Heart left ventricle (tissue), 16 donors: Measurements from ENCODE around the gene COLGALT1. TPM values are rescaled to one million over a fixed set of nuclear protein-coding genes. Genes with fewer than 3 reads are reported as not detected.

Experiments used
- ATAC-seq, 4 donors: fragments of 200-7000 bp; cut with Tn5 transposase; one replicate each; pipeline ENCODE4 v1.9.1; 2020 to 2022; ENCODE audit warnings: moderate library complexity in 4 of 4, mild to moderate bottlenecking in 3 of 4, moderate number of reproducible peaks in 1 of 4
- DNase-seq, 5 donors: peaks; one replicate each; pipeline ENCODE4 v3.0.0-alpha.2; 2020
- H3K27ac ChIP-seq, 12 donors: fragments of 200-600 bp; sonication (generic) in 4 of 12; one replicate each; pipeline versions ENCODE4 v1.5.0 to v1.8.0; 2016 to 2022; ENCODE audit warnings: mild to moderate bottlenecking in 2 of 12
- H3K27me3 ChIP-seq, 9 donors: fragments of 200-600 bp; sonication (generic) in 2 of 9; one replicate each; pipeline versions ENCODE4 v1.5.1 to v1.8.0; 2016 to 2022; ENCODE audit warnings: mild to moderate bottlenecking in 3 of 9
- H3K36me3 ChIP-seq, 9 donors: fragments of 200-600 bp; sonication (generic) in 2 of 9; one replicate each; pipeline versions ENCODE4 v1.5.0 to v1.8.0; 2018 to 2022; ENCODE audit warnings: mild to moderate bottlenecking in 2 of 9
- H3K4me1 ChIP-seq, 12 donors: fragments of 200-600 bp; sonication (generic) in 4 of 12; one replicate each; pipeline versions ENCODE4 v1.5.0 to v1.8.0; 2016 to 2022; ENCODE audit warnings: mild to moderate bottlenecking in 3 of 12
- H3K4me3 ChIP-seq, 12 donors: fragments of 200-600 bp; sonication (generic) in 4 of 12; one replicate each; pipeline versions ENCODE4 v1.5.0 to v1.8.0; 2017 to 2022; ENCODE audit warnings: mild to moderate bottlenecking in 9 of 12, moderate library complexity in 4 of 12
- H3K9me3 ChIP-seq, 12 donors: fragments of 200-600 bp; sonication (generic) in 4 of 12; one replicate each; pipeline versions ENCODE4 v1.5.0 to v1.8.0; 2016 to 2022; ENCODE audit warnings: mild to moderate bottlenecking in 1 of 12
- CTCF ChIP-seq, 12 donors: fragments of 200-600 bp; sonication (generic) in 4 of 12; IDR thresholded peaks; one replicate each; pipeline versions ENCODE4 v1.5.0 to v1.8.0; 2018 to 2022; ENCODE audit warnings: antibody characterized with exemption in 12 of 12, mild to moderate bottlenecking in 5 of 12
- POLR2A ChIP-seq, 2 donors: fragments of 450-650 bp; IDR thresholded peaks; one replicate each; pipeline ENCODE4 v1.6.1; 2017; ENCODE audit warnings: antibody characterized with exemption in 2 of 2, mild to moderate bottlenecking in 2 of 2, moderate library complexity in 2 of 2
- WGBS, 4 donors: extraction: QIAGEN DNeasy Blood & Tissue Kit in 2 of 4; methylation state at CpG; one replicate each; pipeline versions ENCODE4 v1.1.5 to v1.1.7; 2013 to 2018; 5-methylcytosine and 5-hydroxymethylcytosine counted together
- intact Hi-C, 10 donors: fragments of 100-400 bp; cut with DNase I; formaldehyde crosslinking; loops; one replicate each; pipeline versions ENCODE4 v1.11.1 to v1.14.2; 2022
- polyA plus RNA-seq, 2 donors: library from polyadenylated mRNA; stranded (reverse); fragments of 200-250 nt; gene quantifications; one replicate each; pipeline ENCODE4 v1.2.3, GENCODE V29; 2013
- total RNA-seq, 9 donors: library from RNA; depleted of rRNA in 2 of 9; stranded (reverse); fragments of >200 nt in 2 of 9; fragmentation: NEBNext Ultra II Directional in 3 of 9; extraction: Animal tissue kit (Norgen Biotek cat#: 25700) in 3 of 9; gene quantifications; one replicate each; pipeline versions ENCODE4 v1.1.0 to v1.2.4, GENCODE V29; 2016 to 2023
- donor health status: ischemic (EF 13 %, LVEDD 7.1; RV severe dilation, severe dysfunction).
- donor health status: healthy with polysubstance abuse.
- donor health status: DM: no; HTN: yes; CAD: no.
- donor health status: DM: no; HTN: no; CAD: no.
- donor health status: ischemic (EF 25% LVEDD 6.9; RV normal size, moderate dysfunction).
- donor health status: ischemic (EF 25% LVEDD 5.7; RV mildly dilated, moderate dysfunction).
- donor health status: healthy.
- donor health status: DM: yes; HTN: yes; CAD: no.
- donor health status: ischemic (EF 35%, LVEDD 5.7; RV mildly dilated, moderate dysfunction).
- donor health status: nonischemic (EF 11% LVEDD 7.7; RV severe dilation, severe dysfunction).
- donor health status: DM: yes; HTN: yes; CAD: no.
- donor health status: PGD.
- donor health status: ischemic (EF 29% LVEDD 5.4; RV normal size, mild dysfunction).
- donor health status: nonischemic (EF 23%, LVEDD 6.1; RV moderate dilation, normal function).

Gene COLGALT1
- total and polyA plus RNA-seq, 11 donors: 16.1 to 117 (median 32.6) TPM

GRCh38 chr19:17570791-17571190 lies 15.3 kb downstream of the COLGALT1 start:
- no peak for TF ChIP-seq POLR2A (IDR thresholded peaks at IDR 0.05)
- no peak for TF ChIP-seq CTCF (IDR thresholded peaks at IDR 0.05)
- H3K27ac ChIP-seq: no peak overlapping the region
- H3K4me1 ChIP-seq: peaks cover 0 to 5% (median 3%) of the 10 kb centered on the region in 12 donors
- no peaks in the 10 kb centered on the region for H3K9me3 ChIP-seq
- H3K4me3 ChIP-seq: no peak overlapping the region
- 85 to 94% (median 88%) methylated on average over 6 of the region's 6 CpGs for whole genome bisulfite sequencing, 4 donors
- H3K36me3 ChIP-seq: peaks cover 3 to 99% (median 86%) of the 10 kb centered on the region in 9 donors
- H3K27me3 ChIP-seq: no peaks in the 10 kb centered on the region
- ATAC-seq: no peak
- DNase-seq: no peak
- intact Hi-C loops: loop anchor here in 3 of 10 donors (5.0 to 10.0 kb wide), 2 partner anchors 116 to 118 kb away; no protein-coding TSS in a partner anchor

GRCh38 chr19:17572638-17573037 lies 17.2 kb downstream of the COLGALT1 start:
- Histone ChIP-seq H3K4me3 (no peak overlapping the region), H3K9me3 (no peaks in the 10 kb centered on the region), H3K4me1 (peaks cover 0 to 4% (median 0%) of the 10 kb centered on the region in 12 donors), H3K27ac (no peak overlapping the region), H3K27me3 (no peaks in the 10 kb centered on the region), H3K36me3 (peaks cover 3 to 95% (median 79%) of the 10 kb centered on the region in 9 donors)
- no peak for DNase-seq
- WGBS, 4 donors: 92 to 96% (median 95%) methylated on average over 7 of the region's 7 CpGs
- TF ChIP-seq POLR2A (IDR thresholded peaks at IDR 0.05) (no peak), CTCF (IDR thresholded peaks at IDR 0.05) (no peak)
- no peak for ATAC-seq
- intact Hi-C loops: loop anchor here in 3 of 10 donors (2.0 to 10.0 kb wide), 3 partner anchors 34 to 120 kb away; no protein-coding TSS in a partner anchor

- H3K4me3 ChIP-seq: no peak overlapping the region
- no peak overlapping the region for H3K27ac ChIP-seq
- intact Hi-C loops: loop anchor here in 3 of 10 donors (2.0 to 10.0 kb wide), 4 partner anchors 35 to 124 kb away; no protein-coding TSS in a partner anchor
- TF ChIP-seq CTCF (IDR thresholded peaks at IDR 0.05) (no peak), POLR2A (IDR thresholded peaks at IDR 0.05) (no peak)
- WGBS, 4 donors: 94 to 97% (median 97%) methylated on average over 11 of the region's 11 CpGs
- no peak for ATAC-seq
- H3K36me3 ChIP-seq: peaks cover 3 to 93% (median 68%) of the 10 kb centered on the region in 9 donors
- H3K27me3 ChIP-seq: no peaks in the 10 kb centered on the region
- no peaks in the 10 kb centered on the region for H3K9me3 ChIP-seq
- H3K4me1 ChIP-seq: peaks cover 0 to 4% (median 0%) of the 10 kb centered on the region in 12 donors
- no peak for DNase-seq
Observed at GRCh38 chr19:17575871-17576757, 20.7 kb downstream of the COLGALT1 start.
